ENCODE measurements around the gene TGFBR3L.

DNA sequence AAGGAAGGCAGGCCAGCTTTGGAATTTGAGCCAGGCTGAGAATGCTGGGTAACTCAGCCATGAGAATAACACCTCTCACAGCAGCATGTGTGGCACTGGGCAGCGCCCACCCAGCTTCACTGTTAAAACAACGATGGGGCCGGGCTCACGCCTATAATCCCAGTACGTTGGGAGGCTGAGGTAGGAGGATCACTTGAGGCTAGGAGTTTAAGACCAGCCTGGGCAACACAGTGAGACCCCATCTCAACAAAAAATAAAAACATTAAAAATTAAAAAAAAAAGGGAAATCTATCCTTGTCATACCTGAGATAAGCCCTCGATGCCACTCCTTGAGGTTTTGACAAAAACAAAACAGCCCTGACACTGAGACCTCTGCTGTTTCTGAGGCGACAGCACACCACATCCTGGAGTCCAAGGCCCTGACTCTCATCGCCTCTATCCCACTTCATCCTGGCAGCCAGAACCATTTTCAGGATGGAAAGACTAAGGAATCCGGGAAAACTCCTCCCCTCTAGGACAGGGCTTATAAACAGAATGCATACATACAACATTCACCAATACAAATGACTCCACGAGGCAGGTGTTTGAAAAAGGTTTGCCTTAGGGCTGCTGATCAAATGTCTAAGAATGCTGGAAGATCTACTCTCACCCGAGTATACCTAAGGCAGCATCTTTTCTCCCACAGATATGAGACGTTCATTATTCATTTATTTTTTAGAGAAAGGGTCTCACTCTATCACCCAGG is 51.5 kb downstream of the TGFBR3L start:
- TF ChIP-seq, protein P1, sequence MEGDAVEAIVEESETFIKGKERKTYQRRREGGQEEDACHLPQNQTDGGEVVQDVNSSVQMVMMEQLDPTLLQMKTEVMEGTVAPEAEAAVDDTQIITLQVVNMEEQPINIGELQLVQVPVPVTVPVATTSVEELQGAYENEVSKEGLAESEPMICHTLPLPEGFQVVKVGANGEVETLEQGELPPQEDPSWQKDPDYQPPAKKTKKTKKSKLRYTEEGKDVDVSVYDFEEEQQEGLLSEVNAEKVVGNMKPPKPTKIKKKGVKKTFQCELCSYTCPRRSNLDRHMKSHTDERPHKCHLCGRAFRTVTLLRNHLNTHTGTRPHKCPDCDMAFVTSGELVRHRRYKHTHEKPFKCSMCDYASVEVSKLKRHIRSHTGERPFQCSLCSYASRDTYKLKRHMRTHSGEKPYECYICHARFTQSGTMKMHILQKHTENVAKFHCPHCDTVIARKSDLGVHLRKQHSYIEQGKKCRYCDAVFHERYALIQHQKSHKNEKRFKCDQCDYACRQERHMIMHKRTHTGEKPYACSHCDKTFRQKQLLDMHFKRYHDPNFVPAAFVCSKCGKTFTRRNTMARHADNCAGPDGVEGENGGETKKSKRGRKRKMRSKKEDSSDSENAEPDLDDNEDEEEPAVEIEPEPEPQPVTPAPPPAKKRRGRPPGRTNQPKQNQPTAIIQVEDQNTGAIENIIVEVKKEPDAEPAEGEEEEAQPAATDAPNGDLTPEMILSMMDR (conservative IDR thresholded peaks at IDR 0.05; ENCODE audit: low read depth, low read length): no peak
- no peak for TF ChIP-seq POLR2A (IDR thresholded peaks at IDR 0.05; ENCODE audit: low read depth, low read length)
- TF ChIP-seq, protein P2, sequence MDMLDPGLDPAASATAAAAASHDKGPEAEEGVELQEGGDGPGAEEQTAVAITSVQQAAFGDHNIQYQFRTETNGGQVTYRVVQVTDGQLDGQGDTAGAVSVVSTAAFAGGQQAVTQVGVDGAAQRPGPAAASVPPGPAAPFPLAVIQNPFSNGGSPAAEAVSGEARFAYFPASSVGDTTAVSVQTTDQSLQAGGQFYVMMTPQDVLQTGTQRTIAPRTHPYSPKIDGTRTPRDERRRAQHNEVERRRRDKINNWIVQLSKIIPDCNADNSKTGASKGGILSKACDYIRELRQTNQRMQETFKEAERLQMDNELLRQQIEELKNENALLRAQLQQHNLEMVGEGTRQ (IDR thresholded peaks at IDR 0.05; ENCODE audit: low read depth, low read length): no peak
- TF ChIP-seq MAFK (IDR thresholded peaks at IDR 0.05; ENCODE audit: low read depth, low read length): no peak
- TF ChIP-seq CHD1 (IDR thresholded peaks at IDR 0.05; ENCODE audit: low read depth, low read length): no peak

All from IMR-90 (cell line).